Testis (tissue), 2 donors: ENCODE results near the gene PSMF1.

Experiments
- CTCF ChIP-seq, 3 experiments: fragments of 450-650 bp in 2 of 3; fragments of 200-600 bp in 1 of 3; sonication (generic) in 1 of 3; IDR thresholded peaks; one replicate each; pipeline ENCODE4 v1.5.1; 2016 to 2019; ENCODE audit warnings: antibody characterized with exemption in 3 of 3, mild to moderate bottlenecking in 2 of 3, moderate library complexity in 1 of 3
- POLR2A ChIP-seq: fragments of 450-650 bp; IDR thresholded peaks from one replicate; pipeline ENCODE4 v1.6.1; 2017; ENCODE audit warnings: antibody characterized with exemption, mild to moderate bottlenecking, moderate library complexity

GRCh38 chr20:1195226-1195625 lies 76.8 kb downstream of the PSMF1 start:
- TF ChIP-seq CTCF (IDR thresholded peaks at IDR 0.05): no peak
- TF ChIP-seq POLR2A: no peak
